Measurements from ENCODE around the gene SAMD4A.

GRCh38 chr14:54840798-54841197 is 273.9 kb downstream of the SAMD4A start:
- no peak for TF ChIP-seq EZH2phosphoT487 (IDR thresholded peaks at IDR 0.05; ENCODE audit: insufficient read depth, low read depth)
- no peak for TF ChIP-seq EZH2 (IDR thresholded peaks at IDR 0.05; ENCODE audit: insufficient read depth, poor library complexity, severe bottlenecking)
